ENCODE data around the gene CAMTA1.

DNA sequence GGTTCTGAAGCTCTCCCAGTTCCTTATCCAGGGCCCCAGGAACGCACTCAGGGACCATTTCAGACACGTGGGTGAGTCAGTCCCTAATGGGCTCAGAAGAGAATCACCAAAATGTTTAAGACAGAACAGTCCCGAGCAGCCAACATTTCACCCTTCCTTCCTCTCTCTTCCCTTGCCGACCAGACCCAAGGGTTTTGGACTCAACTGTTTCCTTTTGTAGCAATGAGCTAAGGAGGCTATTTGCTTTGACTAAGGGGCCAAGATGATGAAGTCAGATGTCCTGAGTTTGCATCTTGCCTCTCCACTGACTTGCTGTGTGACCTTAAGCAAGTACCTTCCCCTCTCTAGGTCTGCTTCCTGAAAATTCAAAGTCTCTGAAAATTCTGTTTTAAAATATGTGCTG is 513.5 kb downstream of the CAMTA1 start:
- TF ChIP-seq OSR1 (CRISPR knock-in tag; IDR thresholded peaks at IDR 0.05) (no peak), PPARA (CRISPR knock-in tag; IDR thresholded peaks at IDR 0.05; ENCODE audit: borderline replicate concordance) (no peak), ZC3H10 (CRISPR knock-in tag; IDR thresholded peaks at IDR 0.05) (no peak), ZNF565 (CRISPR knock-in tag; conservative IDR thresholded peaks at IDR 0.05; ENCODE audit: low read depth) (no peak), ZFP3 (CRISPR knock-in tag; IDR thresholded peaks at IDR 0.05) (no peak), CSDC2 (CRISPR knock-in tag; IDR thresholded peaks at IDR 0.05) (no peak), RARB (CRISPR knock-in tag; IDR thresholded peaks at IDR 0.05) (no peak), ESRRG (CRISPR knock-in tag; IDR thresholded peaks at IDR 0.05) (no peak)
- TF ChIP-seq, protein P1, sequence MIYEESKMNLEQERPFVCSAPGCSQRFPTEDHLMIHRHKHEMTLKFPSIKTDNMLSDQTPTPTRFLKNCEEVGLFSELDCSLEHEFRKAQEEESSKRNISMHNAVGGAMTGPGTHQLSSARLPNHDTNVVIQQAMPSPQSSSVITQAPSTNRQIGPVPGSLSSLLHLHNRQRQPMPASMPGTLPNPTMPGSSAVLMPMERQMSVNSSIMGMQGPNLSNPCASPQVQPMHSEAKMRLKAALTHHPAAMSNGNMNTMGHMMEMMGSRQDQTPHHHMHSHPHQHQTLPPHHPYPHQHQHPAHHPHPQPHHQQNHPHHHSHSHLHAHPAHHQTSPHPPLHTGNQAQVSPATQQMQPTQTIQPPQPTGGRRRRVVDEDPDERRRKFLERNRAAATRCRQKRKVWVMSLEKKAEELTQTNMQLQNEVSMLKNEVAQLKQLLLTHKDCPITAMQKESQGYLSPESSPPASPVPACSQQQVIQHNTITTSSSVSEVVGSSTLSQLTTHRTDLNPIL (CRISPR knock-in tag; IDR thresholded peaks at IDR 0.05; ENCODE audit: low read depth) = no peak
- TF ChIP-seq, protein P2, sequence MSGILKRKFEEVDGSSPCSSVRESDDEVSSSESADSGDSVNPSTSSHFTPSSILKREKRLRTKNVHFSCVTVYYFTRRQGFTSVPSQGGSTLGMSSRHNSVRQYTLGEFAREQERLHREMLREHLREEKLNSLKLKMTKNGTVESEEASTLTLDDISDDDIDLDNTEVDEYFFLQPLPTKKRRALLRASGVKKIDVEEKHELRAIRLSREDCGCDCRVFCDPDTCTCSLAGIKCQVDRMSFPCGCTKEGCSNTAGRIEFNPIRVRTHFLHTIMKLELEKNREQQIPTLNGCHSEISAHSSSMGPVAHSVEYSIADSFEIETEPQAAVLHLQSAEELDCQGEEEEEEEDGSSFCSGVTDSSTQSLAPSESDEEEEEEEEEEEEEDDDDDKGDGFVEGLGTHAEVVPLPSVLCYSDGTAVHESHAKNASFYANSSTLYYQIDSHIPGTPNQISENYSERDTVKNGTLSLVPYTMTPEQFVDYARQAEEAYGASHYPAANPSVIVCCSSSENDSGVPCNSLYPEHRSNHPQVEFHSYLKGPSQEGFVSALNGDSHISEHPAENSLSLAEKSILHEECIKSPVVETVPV (CRISPR knock-in tag; IDR thresholded peaks at IDR 0.05) = no peak
- TF ChIP-seq, protein P3, sequence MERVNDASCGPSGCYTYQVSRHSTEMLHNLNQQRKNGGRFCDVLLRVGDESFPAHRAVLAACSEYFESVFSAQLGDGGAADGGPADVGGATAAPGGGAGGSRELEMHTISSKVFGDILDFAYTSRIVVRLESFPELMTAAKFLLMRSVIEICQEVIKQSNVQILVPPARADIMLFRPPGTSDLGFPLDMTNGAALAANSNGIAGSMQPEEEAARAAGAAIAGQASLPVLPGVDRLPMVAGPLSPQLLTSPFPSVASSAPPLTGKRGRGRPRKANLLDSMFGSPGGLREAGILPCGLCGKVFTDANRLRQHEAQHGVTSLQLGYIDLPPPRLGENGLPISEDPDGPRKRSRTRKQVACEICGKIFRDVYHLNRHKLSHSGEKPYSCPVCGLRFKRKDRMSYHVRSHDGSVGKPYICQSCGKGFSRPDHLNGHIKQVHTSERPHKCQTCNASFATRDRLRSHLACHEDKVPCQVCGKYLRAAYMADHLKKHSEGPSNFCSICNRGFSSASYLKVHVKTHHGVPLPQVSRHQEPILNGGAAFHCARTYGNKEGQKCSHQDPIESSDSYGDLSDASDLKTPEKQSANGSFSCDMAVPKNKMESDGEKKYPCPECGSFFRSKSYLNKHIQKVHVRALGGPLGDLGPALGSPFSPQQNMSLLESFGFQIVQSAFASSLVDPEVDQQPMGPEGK (CRISPR knock-in tag; IDR thresholded peaks at IDR 0.05; ENCODE audit: borderline replicate concordance) = no peak
